ENCODE measurements around the gene TMEM59L. TPM values are rescaled to one million over a fixed set of nuclear protein-coding genes. Genes with fewer than 3 reads are reported as not detected.
A peak's percentile ranks its signal among the peaks of the same experiment; 100 is the strongest.

TMEM59L gene
- total and polyA plus RNA-seq, 9 of the 15 experiments (the other 6 are each of a cell fraction or from before 2014, with no cell fraction given): 0.37 TPM; not detected in 8

DNA sequence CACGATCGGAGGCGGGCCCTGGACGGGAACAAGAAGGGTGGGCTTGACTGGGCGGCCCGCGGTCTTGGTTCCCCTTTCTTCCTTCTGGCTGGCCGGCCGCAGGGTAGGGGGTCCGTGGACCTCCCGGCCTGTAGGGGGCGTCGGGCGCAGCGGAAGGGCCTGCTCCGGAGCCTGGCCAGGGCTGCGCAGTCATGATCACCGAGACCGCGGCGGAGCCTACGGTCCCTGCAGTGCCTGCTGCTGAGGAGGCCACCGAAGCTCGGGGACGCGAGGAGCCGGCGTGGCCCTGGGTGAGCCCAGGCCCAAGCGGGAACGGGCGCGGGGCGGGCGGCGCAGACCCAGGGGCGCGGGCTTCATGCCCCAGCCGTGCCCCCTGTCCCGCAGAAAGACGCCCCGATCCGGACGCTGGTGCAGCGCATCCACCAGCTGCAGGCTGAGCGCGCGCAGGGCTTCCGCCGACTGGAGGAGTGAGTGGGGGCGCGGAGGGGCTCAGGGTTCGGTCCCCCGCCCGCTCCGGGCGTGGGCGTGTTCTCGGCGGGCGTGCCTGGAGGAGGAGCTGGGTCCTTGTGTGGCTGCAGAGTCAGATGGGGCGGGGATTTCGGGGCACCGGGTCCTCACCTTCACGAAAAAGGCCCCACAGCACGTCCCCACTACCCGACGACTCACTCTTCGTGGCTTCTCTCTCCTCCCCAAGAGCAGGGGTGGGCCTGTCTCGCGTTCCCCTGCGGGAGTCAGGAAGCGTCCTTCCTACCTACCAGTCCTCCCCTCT, 23.9 kb upstream of the TMEM59L start, which contains the start of gene REX1BD (continued):
- TF ChIP-seq, protein P1, sequence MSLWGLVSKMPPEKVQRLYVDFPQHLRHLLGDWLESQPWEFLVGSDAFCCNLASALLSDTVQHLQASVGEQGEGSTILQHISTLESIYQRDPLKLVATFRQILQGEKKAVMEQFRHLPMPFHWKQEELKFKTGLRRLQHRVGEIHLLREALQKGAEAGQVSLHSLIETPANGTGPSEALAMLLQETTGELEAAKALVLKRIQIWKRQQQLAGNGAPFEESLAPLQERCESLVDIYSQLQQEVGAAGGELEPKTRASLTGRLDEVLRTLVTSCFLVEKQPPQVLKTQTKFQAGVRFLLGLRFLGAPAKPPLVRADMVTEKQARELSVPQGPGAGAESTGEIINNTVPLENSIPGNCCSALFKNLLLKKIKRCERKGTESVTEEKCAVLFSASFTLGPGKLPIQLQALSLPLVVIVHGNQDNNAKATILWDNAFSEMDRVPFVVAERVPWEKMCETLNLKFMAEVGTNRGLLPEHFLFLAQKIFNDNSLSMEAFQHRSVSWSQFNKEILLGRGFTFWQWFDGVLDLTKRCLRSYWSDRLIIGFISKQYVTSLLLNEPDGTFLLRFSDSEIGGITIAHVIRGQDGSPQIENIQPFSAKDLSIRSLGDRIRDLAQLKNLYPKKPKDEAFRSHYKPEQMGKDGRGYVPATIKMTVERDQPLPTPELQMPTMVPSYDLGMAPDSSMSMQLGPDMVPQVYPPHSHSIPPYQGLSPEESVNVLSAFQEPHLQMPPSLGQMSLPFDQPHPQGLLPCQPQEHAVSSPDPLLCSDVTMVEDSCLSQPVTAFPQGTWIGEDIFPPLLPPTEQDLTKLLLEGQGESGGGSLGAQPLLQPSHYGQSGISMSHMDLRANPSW (CRISPR knock-in tag; IDR thresholded peaks at IDR 0.05): peak; percentile 78; the same call in 1 of the 2 replicates
- TF ChIP-seq ZFX (CRISPR knock-in tag; IDR thresholded peaks at IDR 0.05) (peak; percentile 66), SMAD4 (CRISPR knock-in tag; conservative IDR thresholded peaks at IDR 0.05) (peak; percentile 76), ZC3H8 (IDR thresholded peaks at IDR 0.05) (peak; percentile 77; the same call in 1 of the 2 replicates), TAF1 (IDR thresholded peaks at IDR 0.05; ENCODE audit: control insufficient read depth, extremely low read depth, insufficient read depth, low read length, severe bottlenecking) (peak; percentile 70), ZNF140 (CRISPR knock-in tag; IDR thresholded peaks at IDR 0.05) (no peak), MAFG (tag; conservative IDR thresholded peaks at IDR 0.05) (peak; percentile 50; the same call in 1 of the 2 replicates), RBM22 (IDR thresholded peaks at IDR 0.05; ENCODE audit: low read depth, low read length, poor library complexity, severe bottlenecking) (peak; percentile 76), CHD2 (IDR thresholded peaks at IDR 0.05; ENCODE audit: low read depth, low read length) (no peak; the same call in 1 of the 2 replicates), MYBL2 (IDR thresholded peaks at IDR 0.05; ENCODE audit: low read depth) (no peak), MYBL2 (CRISPR knock-in tag; IDR thresholded peaks at IDR 0.05; ENCODE audit: borderline replicate concordance) (no peak), PRPF4 (IDR thresholded peaks at IDR 0.05; ENCODE audit: insufficient read depth, low read depth, low read length, poor library complexity, severe bottlenecking) (no peak), NR2C2 (CRISPR knock-in tag; IDR thresholded peaks at IDR 0.05) (peak; percentile 55; the same call in 1 of the 2 replicates), NR2C2 (tag; IDR thresholded peaks at IDR 0.05) (peak; percentile 22; the same call in 1 of the 2 replicates), CBX2 (IDR thresholded peaks at IDR 0.05; ENCODE audit: insufficient read depth, low read length, poor library complexity, severe bottlenecking) (no peak), MAFK (IDR thresholded peaks at IDR 0.05; ENCODE audit: low read length) (peak; percentile 30; the same call in 1 of the 2 replicates)
- TF ChIP-seq, protein P2, sequence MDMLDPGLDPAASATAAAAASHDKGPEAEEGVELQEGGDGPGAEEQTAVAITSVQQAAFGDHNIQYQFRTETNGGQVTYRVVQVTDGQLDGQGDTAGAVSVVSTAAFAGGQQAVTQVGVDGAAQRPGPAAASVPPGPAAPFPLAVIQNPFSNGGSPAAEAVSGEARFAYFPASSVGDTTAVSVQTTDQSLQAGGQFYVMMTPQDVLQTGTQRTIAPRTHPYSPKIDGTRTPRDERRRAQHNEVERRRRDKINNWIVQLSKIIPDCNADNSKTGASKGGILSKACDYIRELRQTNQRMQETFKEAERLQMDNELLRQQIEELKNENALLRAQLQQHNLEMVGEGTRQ (CRISPR knock-in tag; IDR thresholded peaks at IDR 0.05): no peak
- TF ChIP-seq, protein P3, sequence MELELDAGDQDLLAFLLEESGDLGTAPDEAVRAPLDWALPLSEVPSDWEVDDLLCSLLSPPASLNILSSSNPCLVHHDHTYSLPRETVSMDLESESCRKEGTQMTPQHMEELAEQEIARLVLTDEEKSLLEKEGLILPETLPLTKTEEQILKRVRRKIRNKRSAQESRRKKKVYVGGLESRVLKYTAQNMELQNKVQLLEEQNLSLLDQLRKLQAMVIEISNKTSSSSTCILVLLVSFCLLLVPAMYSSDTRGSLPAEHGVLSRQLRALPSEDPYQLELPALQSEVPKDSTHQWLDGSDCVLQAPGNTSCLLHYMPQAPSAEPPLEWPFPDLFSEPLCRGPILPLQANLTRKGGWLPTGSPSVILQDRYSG (tag; conservative IDR thresholded peaks at IDR 0.05; ENCODE audit: low read depth): 0 out of 2 replicates have a peak, but pooled peaks have one; percentile 21
- TF ChIP-seq, protein P4, sequence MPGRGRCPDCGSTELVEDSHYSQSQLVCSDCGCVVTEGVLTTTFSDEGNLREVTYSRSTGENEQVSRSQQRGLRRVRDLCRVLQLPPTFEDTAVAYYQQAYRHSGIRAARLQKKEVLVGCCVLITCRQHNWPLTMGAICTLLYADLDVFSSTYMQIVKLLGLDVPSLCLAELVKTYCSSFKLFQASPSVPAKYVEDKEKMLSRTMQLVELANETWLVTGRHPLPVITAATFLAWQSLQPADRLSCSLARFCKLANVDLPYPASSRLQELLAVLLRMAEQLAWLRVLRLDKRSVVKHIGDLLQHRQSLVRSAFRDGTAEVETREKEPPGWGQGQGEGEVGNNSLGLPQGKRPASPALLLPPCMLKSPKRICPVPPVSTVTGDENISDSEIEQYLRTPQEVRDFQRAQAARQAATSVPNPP (IDR thresholded peaks at IDR 0.05; ENCODE audit: borderline replicate concordance, insufficient read depth, insufficient read length): no peak
- TF ChIP-seq, protein P5, sequence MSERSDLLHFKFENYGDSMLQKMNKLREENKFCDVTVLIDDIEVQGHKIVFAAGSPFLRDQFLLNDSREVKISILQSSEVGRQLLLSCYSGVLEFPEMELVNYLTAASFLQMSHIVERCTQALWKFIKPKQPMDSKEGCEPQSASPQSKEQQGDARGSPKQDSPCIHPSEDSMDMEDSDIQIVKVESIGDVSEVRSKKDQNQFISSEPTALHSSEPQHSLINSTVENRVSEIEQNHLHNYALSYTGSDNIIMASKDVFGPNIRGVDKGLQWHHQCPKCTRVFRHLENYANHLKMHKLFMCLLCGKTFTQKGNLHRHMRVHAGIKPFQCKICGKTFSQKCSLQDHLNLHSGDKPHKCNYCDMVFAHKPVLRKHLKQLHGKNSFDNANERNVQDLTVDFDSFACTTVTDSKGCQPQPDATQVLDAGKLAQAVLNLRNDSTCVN (CRISPR knock-in tag; IDR thresholded peaks at IDR 0.05): no peak
